A549 (cell line): ENCODE results near the gene CMBL. TPM values are rescaled to one million over a fixed set of nuclear protein-coding genes. Genes with fewer than 3 reads are reported as not detected.
A peak's percentile ranks its signal among the peaks of the same experiment; 100 is the strongest.

Experiments
- ATAC-seq, 2 experiments: fragments of 200-7000 bp in 1 of 2; fragments of >200 bp in 1 of 2; cut with Nextera tagmentation in 1 of 2; cut with Tn5 transposase in 1 of 2; 3 replicates each; pipeline versions ENCODE4 v1.8.0 to v1.9.1; 2018 to 2020; ENCODE audit warnings: mild to moderate bottlenecking in 1 of 2, moderate library complexity in 1 of 2
- CTCF ChIA-PET: fragments of 300-600 bp; sonication (Branson Sonifier 250); formaldehyde crosslinking; extraction: SDS; loops from one replicate; lab custom pipeline; 2021; ENCODE audit warnings: antibody characterized with exemption, inconsistent platforms; lab: Yijun Ruan, JAX
- POLR2A ChIA-PET: fragments of 350-600 bp; formaldehyde crosslinking; extraction: SDS; loops from one replicate; lab custom pipeline; 2021; ENCODE audit warnings: antibody characterized with exemption, inconsistent platforms; lab: Yijun Ruan, JAX
- DNase-seq, 2 experiments: peaks; one replicate each; pipeline versions ENCODE4 v3.0.0 to v3.0.0-alpha.2; 2011 to 2016; ENCODE audit warnings: low read depth in 1 of 2, low spot score in 1 of 2
- FAIRE-seq: peaks from 2 replicates; lab custom pipeline; 2011; peaks lifted over from hg19 to GRCh38; lab: Jason Lieb, UNC
- H3K27ac ChIP-seq, 2 experiments: fragments of >200 bp; sonication (Bioruptor Twin); formaldehyde crosslinking; 3 replicates each; pipeline ENCODE4 v1.5.1; 2016 to 2017
- H3K4me1 ChIP-seq: fragments of >200 bp; sonication (Bioruptor Twin); formaldehyde crosslinking; 3 replicates; pipeline ENCODE4 v1.6.1; 2016
- H3K4me2 ChIP-seq: fragments of >200 bp; sonication (Bioruptor Twin); formaldehyde crosslinking; 3 replicates; pipeline ENCODE4 v1.6.1; 2016
- H3K4me3 ChIP-seq: fragments of >200 bp; sonication (Bioruptor Twin); formaldehyde crosslinking; 3 replicates; pipeline ENCODE4 v1.5.1; 2016
- H3K9me3 ChIP-seq: fragments of >200 bp; sonication (Bioruptor Twin); formaldehyde crosslinking; 3 replicates; pipeline ENCODE4 v1.6.1; 2016
- CHD4 ChIP-seq: fragments of 200-600 bp; sonication (generic); IDR thresholded peaks from 2 replicates; pipeline ENCODE4 v1.6.1; 2016; ENCODE audit warnings: antibody characterized with exemption, mild to moderate bottlenecking, borderline replicate concordance
- EHF ChIP-seq: fragments of 250-450 bp; sonication (Bioruptor Pico); IDR thresholded peaks from 2 replicates; pipeline ENCODE4 v1.5.0; 2020; ENCODE audit warnings: mild to moderate bottlenecking
- EP300 ChIP-seq, 2 experiments: fragments of >200 bp; sonication (Bioruptor Twin); formaldehyde crosslinking; IDR thresholded peaks; 2 replicates in 1 of 2; 3 replicates in 1 of 2; pipeline ENCODE4 v1.6.1; 2016 to 2017
- HOXA7 ChIP-seq: fragments of 250-450 bp; sonication (Bioruptor Pico); IDR thresholded peaks from 2 replicates; pipeline ENCODE4 v1.5.0; 2020; ENCODE audit warnings: mild to moderate bottlenecking, moderate library complexity
- JUN ChIP-seq, 2 experiments: fragments of >200 bp; sonication (Bioruptor Twin); formaldehyde crosslinking; IDR thresholded peaks; 2 replicates in 1 of 2; 3 replicates in 1 of 2; pipeline ENCODE4 v1.6.1; 2016 to 2017
- KDM5A ChIP-seq: fragments of 200-600 bp; sonication (generic); IDR thresholded peaks from 2 replicates; pipeline ENCODE4 v1.6.1; 2016; ENCODE audit warnings: antibody characterized with exemption, mild to moderate bottlenecking
- MYC ChIP-seq: IDR thresholded peaks from 2 replicates; pipeline ENCODE4 v1.6.1; 2012; ENCODE audit warnings: mild to moderate bottlenecking, inconsistent platforms, low read length, improper control_type of control experiment, borderline replicate concordance
- PHF8 ChIP-seq: fragments of 200-600 bp; sonication (generic); IDR thresholded peaks from 2 replicates; pipeline ENCODE4 v1.6.1; 2016; ENCODE audit warnings: low read depth, mild to moderate bottlenecking, antibody characterized with exemption, moderate library complexity, borderline replicate concordance
- POLR2A ChIP-seq: IDR thresholded peaks from 2 replicates; pipeline ENCODE4 v1.6.1; 2012; ENCODE audit warnings: mild to moderate bottlenecking, low read length
- SMC3 ChIP-seq: fragments of >200 bp; sonication (Bioruptor Twin); formaldehyde crosslinking; IDR thresholded peaks from 3 replicates; pipeline ENCODE4 v1.6.1; 2018; ENCODE audit warnings: inconsistent platforms
- TFCP2L1 ChIP-seq: fragments of 250-450 bp; sonication (Bioruptor Pico); IDR thresholded peaks from 2 replicates; pipeline ENCODE4 v1.5.0; 2021; ENCODE audit warnings: mild to moderate bottlenecking
- TP53 ChIP-seq: fragments of 250-450 bp; sonication (Bioruptor Pico); IDR thresholded peaks from 2 replicates; pipeline ENCODE4 v1.5.0; 2021; ENCODE audit warnings: mild to moderate bottlenecking, moderate library complexity
- ZNF302 ChIP-seq: fragments of 250-450 bp; sonication (Bioruptor Pico); IDR thresholded peaks from 2 replicates; pipeline ENCODE4 v1.9.0; 2021; ENCODE audit warnings: inconsistent platforms, mild to moderate bottlenecking, moderate library complexity
- WGBS: methylation state at CpG from one replicate; pipeline ENCODE4 v1.1.6; 2017; ENCODE audit errors: missing lambda C conversion rate; 5-methylcytosine and 5-hydroxymethylcytosine counted together
- polyA plus RNA-seq, 4 experiments: library from polyadenylated mRNA; depleted of rRNA in 3 of 4; stranded (reverse); fragments of >200 nt; fragmentation: RNase III in 1 of 4; extraction: RNeasy Plus Mini Kit Qiagen cat#74134 plus additional on column Dnase treatment in 1 of 4; gene quantifications; 2 replicates in 3 of 4; 3 replicates in 1 of 4; pipeline ENCODE4 v1.2.3, GENCODE V29; 2011 to 2017
- TF ChIP-seq, protein P1 (sequence below): IDR thresholded peaks from 2 replicates; pipeline ENCODE4 v1.6.1; 2012

The CMBL gene
- polyA plus RNA-seq, 2 of the 4 experiments (the other 2 are of a cell fraction) = 23.5 to 32.6 TPM

DNA sequence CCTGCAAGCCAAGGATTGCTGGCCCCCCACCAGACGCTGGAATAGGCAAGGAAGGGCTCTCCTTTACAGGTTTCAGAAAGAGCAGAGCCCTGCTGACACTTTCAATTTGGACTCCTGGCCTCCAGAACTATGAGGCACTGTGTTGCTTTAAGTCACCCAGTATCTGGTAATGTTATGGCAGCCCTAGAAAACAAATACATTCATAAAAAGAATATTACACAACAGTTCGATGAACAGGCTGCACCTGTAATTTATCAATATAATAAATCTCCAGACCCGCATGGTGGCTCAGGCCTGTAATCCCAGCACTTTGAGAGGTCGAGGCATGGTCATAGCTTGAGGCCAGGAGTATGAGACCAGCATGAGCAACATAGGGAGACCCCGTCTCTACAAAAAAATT is 7.5 kb downstream of the CMBL start:
- H3K4me1 ChIP-seq = peaks cover 16% of the 10 kb centered on the region
- no peak overlapping the region for H3K4me2 ChIP-seq
- WGBS = 82% methylated on average over 5 of the region's 5 CpGs
- TF ChIP-seq KDM5A (no peak), TFCP2L1 (CRISPR knock-in tag) (no peak), PHF8 (no peak), SMC3 (no peak), CHD4 (no peak), JUN (IDR thresholded peaks at IDR 0.05) (no peak), HOXA7 (no peak), MYC (no peak), EP300 (IDR thresholded peaks at IDR 0.05) (no peak)
- H3K9me3 ChIP-seq = no peaks in the 10 kb centered on the region
- no peak overlapping the region for H3K4me3 ChIP-seq
- FAIRE-seq (no peak), DNase-seq (no peak), ATAC-seq (no peak)
- ChIA-PET POLR2A (no interaction called here), CTCF (no interaction called here)
- H3K27ac ChIP-seq = no peak overlapping the region

DNA sequence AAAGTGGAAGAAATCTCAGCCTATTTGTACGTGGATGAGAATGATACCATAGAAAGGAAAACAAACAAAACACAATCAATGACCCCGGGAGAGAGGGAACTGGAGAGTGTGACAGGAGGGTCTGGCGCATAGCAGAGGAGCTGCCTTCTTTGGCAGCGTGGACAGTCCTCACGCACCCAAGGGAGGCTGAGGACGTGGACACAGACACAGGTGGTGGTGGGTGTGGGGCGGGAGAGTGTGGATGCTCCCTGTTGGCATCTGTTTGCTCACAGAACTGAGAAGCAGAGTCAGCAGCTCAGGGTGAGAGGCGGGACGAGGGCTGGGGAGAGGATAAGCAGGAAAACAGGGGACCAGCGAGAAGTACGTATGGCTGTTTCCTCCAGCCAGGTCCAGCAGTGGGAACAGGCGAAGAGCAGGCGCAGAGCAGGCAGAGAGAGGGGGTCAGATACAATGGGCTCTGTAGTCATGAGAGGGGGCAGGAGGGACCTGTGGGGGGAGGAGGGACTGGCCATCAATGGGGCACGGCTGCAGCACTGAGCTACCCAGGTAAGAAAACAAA is 10.0 kb downstream of the CMBL start:
- POLR2A ChIA-PET = no interaction called here
- 79% methylated on average over 14 of the region's 14 CpGs for WGBS
- no peak for TF ChIP-seq TFCP2L1 (CRISPR knock-in tag)
- TF ChIP-seq POLR2A = 0 out of 2 replicates have a peak, but pooled peaks have one; percentile 5

DNA sequence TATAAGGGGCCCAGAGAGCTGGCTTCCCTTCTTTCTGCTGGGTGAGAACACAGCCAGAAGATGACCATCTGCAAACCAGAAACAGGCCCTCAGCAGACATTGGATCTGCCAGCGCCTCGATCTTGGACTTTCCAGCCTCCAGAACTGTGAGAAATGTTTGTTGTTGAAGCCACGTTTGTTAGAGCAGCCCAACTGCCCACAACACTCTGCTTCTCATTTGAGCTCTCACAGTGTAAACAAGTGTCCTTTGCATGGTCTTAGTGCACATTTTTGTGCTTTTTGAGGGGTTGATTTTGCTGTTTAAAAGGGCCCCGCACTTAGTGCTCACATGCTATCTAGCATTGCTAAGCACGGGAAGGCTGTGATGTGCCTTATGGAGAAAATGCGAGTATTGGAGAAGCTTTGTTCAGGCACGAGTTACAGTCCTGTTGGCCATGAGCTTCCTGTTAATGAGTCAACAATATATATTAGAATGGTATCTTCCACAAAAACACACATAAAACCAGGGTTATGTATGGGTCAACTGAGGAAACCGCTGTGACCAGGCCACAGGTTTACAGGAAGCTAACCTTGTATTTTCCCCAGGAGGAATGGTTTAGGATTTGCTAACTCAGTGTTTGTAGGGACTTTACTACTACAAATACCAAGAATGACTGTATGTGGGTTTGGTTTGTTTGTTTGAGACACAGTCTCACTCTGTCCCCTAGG is 11.9 kb downstream of the CMBL start:
- Histone ChIP-seq H3K9me3 (no peaks in the 10 kb centered on the region), H3K27ac (no peak overlapping the region), H3K4me3 (no peak overlapping the region), H3K4me1 (no peaks in the 10 kb centered on the region), H3K4me2 (no peak overlapping the region)
- ChIA-PET POLR2A (no interaction called here), CTCF (interaction anchor here (0.6 to 1.6 kb wide), 4 partner anchors 12 to 129 kb away, joined by 3 to 12 read pairs (median 4); no protein-coding TSS in a partner anchor)
- ATAC-seq (no peak), DNase-seq (no peak), FAIRE-seq (no peak)
- WGBS = 76% methylated on average over 8 of the region's 8 CpGs
- TF ChIP-seq EHF (CRISPR knock-in tag) (no peak), ZNF302 (CRISPR knock-in tag) (no peak)
- TF ChIP-seq, protein P1, sequence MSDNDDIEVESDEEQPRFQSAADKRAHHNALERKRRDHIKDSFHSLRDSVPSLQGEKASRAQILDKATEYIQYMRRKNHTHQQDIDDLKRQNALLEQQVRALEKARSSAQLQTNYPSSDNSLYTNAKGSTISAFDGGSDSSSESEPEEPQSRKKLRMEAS = no peak

More for the DNA sequence above, 10.0 kb downstream of the CMBL start:
- no peaks in the 10 kb centered on the region for H3K9me3 ChIP-seq
- CTCF ChIA-PET = interaction anchor here (1.0 kb wide), 1 partner anchor 14 kb away, joined by 3 read pairs; no protein-coding TSS in a partner anchor
- ATAC-seq (no peak), FAIRE-seq (no peak), DNase-seq (no peak)
- H3K4me1 ChIP-seq = peaks cover 16% of the 10 kb centered on the region
- no peak overlapping the region for H3K4me2 ChIP-seq
- no peak overlapping the region for H3K27ac ChIP-seq
- H3K4me3 ChIP-seq = no peak overlapping the region

DNA sequence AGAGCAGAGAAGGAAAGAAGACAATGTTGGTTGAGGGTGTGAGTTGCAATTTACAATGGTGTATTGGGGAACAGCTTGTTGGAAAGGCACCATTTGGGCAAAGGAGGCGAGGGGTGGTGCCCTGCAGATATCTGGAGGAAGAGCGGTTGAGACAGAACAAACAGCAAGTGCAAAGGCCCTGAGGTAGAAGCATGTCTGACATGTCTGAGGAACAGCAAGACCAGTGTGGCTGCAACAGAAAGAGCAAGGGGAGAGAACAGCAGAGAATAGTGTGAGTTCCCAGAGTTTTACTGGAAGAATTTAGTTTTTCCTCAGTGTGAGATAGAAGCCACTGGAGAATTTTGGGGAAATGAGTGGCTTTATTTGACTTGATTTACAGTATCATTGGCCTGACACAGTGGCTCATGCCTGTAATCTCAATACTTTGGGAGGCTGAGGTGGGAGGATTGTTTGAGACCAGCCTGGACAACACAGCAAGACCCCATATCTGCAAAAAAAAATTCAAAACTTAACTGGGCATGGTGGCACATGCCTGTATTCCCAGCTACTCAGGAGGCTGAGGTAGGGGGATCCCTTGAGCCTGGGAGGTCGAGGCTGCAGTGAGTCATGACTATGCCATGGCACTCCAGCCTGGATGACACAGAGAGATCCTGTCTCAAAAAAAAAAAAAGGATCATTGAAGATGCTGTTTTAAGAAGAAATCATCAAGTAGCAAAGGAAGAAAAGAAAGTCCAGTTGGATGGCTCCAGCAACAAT is 13.6 kb downstream of the CMBL start:
- ChIA-PET POLR2A (no interaction called here), CTCF (interaction anchor here (0.6 to 1.6 kb wide), 5 partner anchors 10 to 129 kb away, joined by 3 to 12 read pairs (median 3); no protein-coding TSS in a partner anchor)

More for the DNA sequence above, 13.6 kb downstream of the CMBL start:
- no peak for TF ChIP-seq SMC3
- TF ChIP-seq TP53 (CRISPR knock-in tag) = no peak
- Histone ChIP-seq H3K9me3 (no peaks in the 10 kb centered on the region), H3K4me2 (no peak overlapping the region), H3K4me3 (no peak overlapping the region), H3K4me1 (no peaks in the 10 kb centered on the region; the same call in 2 of the 3 replicates), H3K27ac (no peak overlapping the region)
- ATAC-seq (no peak), FAIRE-seq (no peak), DNase-seq (no peak)
- 53% methylated on average over 3 of the region's 3 CpGs for WGBS
